GM21526 (cell line): ENCODE measurements around the gene KRT17.
"Not testable (repeated sequence)": the region's sequence is repeated elsewhere in the genome, so short reads cannot be mapped to it uniquely, and the experiment has no call there.

ENCODE experiments used
- ATAC-seq: cut with Tn5 transposase; IDR thresholded peaks from one replicate; pipeline ENCODE4 v1.9.1; 2021; ENCODE audit warnings: moderate library complexity; ENCODE audit not compliant: unreplicated experiment, low FRiP score

KRT17 gene

GRCh38 chr17:41654678-41655607 is 30.6 kb upstream of the KRT17 start:
- no peak for ATAC-seq

- no peak for ATAC-seq
Measured at GRCh38 chr17:41653892-41654677, 29.7 kb upstream of the KRT17 start.

GRCh38 chr17:41653421-41653820 is 29.0 kb upstream of the KRT17 start:
- no peak for ATAC-seq

- no peak for ATAC-seq
Measured at GRCh38 chr17:41652461-41652970, 28.1 kb upstream of the KRT17 start.

- no peak for ATAC-seq
Measured at GRCh38 chr17:41651625-41652460, 27.5 kb upstream of the KRT17 start.

GRCh38 chr17:41650794-41651624 is 26.6 kb upstream of the KRT17 start:
- no peak for ATAC-seq

- ATAC-seq, result no peak
Measured at GRCh38 chr17:41649923-41650519, 25.6 kb upstream of the KRT17 start.

GRCh38 chr17:41648411-41649195 is 24.2 kb upstream of the KRT17 start:
- no peak for ATAC-seq

- ATAC-seq, result no peak
Measured at GRCh38 chr17:41647940-41648410, 23.6 kb upstream of the KRT17 start.

GRCh38 chr17:41647038-41647813 is 22.9 kb upstream of the KRT17 start:
- no peak for ATAC-seq

GRCh38 chr17:41642252-41643156 is 18.1 kb upstream of the KRT17 start:
- no peak for ATAC-seq

GRCh38 chr17:41640596-41640995 is 16.2 kb upstream of the KRT17 start:
- not testable (repeated sequence) for ATAC-seq

GRCh38 chr17:41639492-41640473 is 15.4 kb upstream of the KRT17 start:
- ATAC-seq, result no peak

GRCh38 chr17:41638941-41639340 is 14.6 kb upstream of the KRT17 start:
- no peak for ATAC-seq

- ATAC-seq, result no peak
Measured at GRCh38 chr17:41638194-41638593, 13.8 kb upstream of the KRT17 start.
